Neural cell (in vitro differentiated cells): Measurements from ENCODE around the gene MEGF6. TPM values are rescaled to one million over a fixed set of nuclear protein-coding genes. Genes with fewer than 3 reads are reported as not detected.

ENCODE experiments used
- H2AFZ ChIP-seq: fragments of 200-600, 300-800 bp; sonication (generic), shearing (Covaris generic); 2 replicates; pipeline ENCODE4 v1.6.0; 2014; ENCODE audit warnings: low read depth, mild to moderate bottlenecking, antibody characterized with exemption, low read length, moderate library complexity
- H3F3A ChIP-seq: fragments of 200-600 bp; shearing (Covaris generic); 2 replicates; pipeline ENCODE4 v1.6.1; 2016; ENCODE audit warnings: mild to moderate bottlenecking, moderate library complexity, mixed read lengths, antibody characterized with exemption, low read length; ENCODE audit not compliant: insufficient read depth, poor library complexity, severe bottlenecking
- H3K27ac ChIP-seq: fragments of 200-600, 300-800 bp; sonication (generic), shearing (Covaris generic); 2 replicates; pipeline ENCODE4 v1.5.1; 2014; ENCODE audit warnings: mild to moderate bottlenecking, low read length, moderate library complexity
- H3K27me3 ChIP-seq: fragments of 300-800, 200-600 bp; sonication (generic), shearing (Covaris generic); 2 replicates; pipeline ENCODE4 v1.6.0; 2014; ENCODE audit warnings: mild to moderate bottlenecking, low read depth, low read length, moderate library complexity; ENCODE audit not compliant: insufficient read depth
- H3K36me3 ChIP-seq: fragments of 300-800, 200-600 bp; sonication (generic), shearing (Covaris generic); 2 replicates; pipeline ENCODE4 v1.5.1; 2014; ENCODE audit warnings: mild to moderate bottlenecking, antibody characterized with exemption, low read length, moderate library complexity; ENCODE audit not compliant: insufficient read depth
- H3K4me2 ChIP-seq: fragments of 300-800, 200-600 bp; sonication (generic), shearing (Covaris generic); 2 replicates; pipeline ENCODE4 v1.6.0; 2014; ENCODE audit warnings: mild to moderate bottlenecking, low read length
- H3K4me3 ChIP-seq: fragments of 300-800, 200-600 bp; sonication (generic), shearing (Covaris generic); 2 replicates; pipeline ENCODE4 v1.5.1; 2014; ENCODE audit warnings: mild to moderate bottlenecking, low read length, moderate library complexity
- H3K79me2 ChIP-seq: fragments of 200-600 bp; shearing (Covaris generic); replicated peaks from 2 replicates; pipeline ENCODE4 v1.6.0; 2014; ENCODE audit warnings: mild to moderate bottlenecking, low read length, moderate library complexity; ENCODE audit not compliant: insufficient read depth
- H3K9ac ChIP-seq: fragments of 300-800, 200-600 bp; sonication (generic), shearing (Covaris generic); 2 replicates; pipeline ENCODE4 v1.6.1; 2016; ENCODE audit warnings: mild to moderate bottlenecking, low read length, mixed read lengths
- H3K9me2 ChIP-seq: fragments of 200-600 bp; shearing (Covaris generic); 2 replicates; pipeline ENCODE4 v1.6.1; 2016; ENCODE audit warnings: mild to moderate bottlenecking, low read length, mixed read lengths; ENCODE audit not compliant: insufficient read depth
- H3K9me3 ChIP-seq: fragments of 200-600, 300-800 bp; sonication (generic), shearing (Covaris generic); 2 replicates; pipeline ENCODE4 v1.6.1; 2016; ENCODE audit warnings: mild to moderate bottlenecking, mixed run types, low read length, moderate library complexity, mixed read lengths
- H4K20me1 ChIP-seq: fragments of 200-600 bp; shearing (Covaris generic); 2 replicates; pipeline ENCODE4 v1.6.1; 2016; ENCODE audit warnings: mild to moderate bottlenecking, mixed run types; ENCODE audit not compliant: insufficient read depth
- EP300 ChIP-seq: fragments of 450-650 bp; conservative IDR thresholded peaks from 2 replicates; pipeline ENCODE4 v1.6.1; 2014; ENCODE audit warnings: antibody characterized with exemption, mild to moderate bottlenecking, moderate library complexity; ENCODE audit not compliant: poor library complexity, severe bottlenecking
- EZH2 ChIP-seq: fragments of 200-600, 300-800 bp; shearing (Covaris generic), sonication (generic); IDR thresholded peaks from 2 replicates; pipeline ENCODE4 v1.6.1; 2014; ENCODE audit warnings: antibody characterized with exemption, low read length, borderline replicate concordance, mild to moderate bottlenecking; ENCODE audit not compliant: insufficient read depth, poor library complexity, severe bottlenecking
- MXI1 ChIP-seq: fragments of 450-650 bp; conservative IDR thresholded peaks from 2 replicates; pipeline ENCODE4 v1.6.1; 2014; ENCODE audit warnings: antibody characterized with exemption, mild to moderate bottlenecking; ENCODE audit not compliant: poor library complexity, severe bottlenecking
- POLR2AphosphoS5 ChIP-seq: IDR thresholded peaks from 2 replicates; pipeline ENCODE4 v1.6.1; 2012
- RAD21 ChIP-seq: fragments of 450-650 bp; conservative IDR thresholded peaks from 2 replicates; pipeline ENCODE4 v1.6.1; 2014; ENCODE audit warnings: antibody characterized with exemption, mild to moderate bottlenecking, moderate library complexity
- SMC3 ChIP-seq: fragments of 450-650 bp; conservative IDR thresholded peaks from 2 replicates; pipeline ENCODE4 v1.6.1; 2014; ENCODE audit warnings: antibody characterized with exemption, mild to moderate bottlenecking, moderate library complexity; ENCODE audit not compliant: poor library complexity
- TAF1 ChIP-seq: IDR thresholded peaks from 2 replicates; pipeline ENCODE4 v1.6.1; 2012; ENCODE audit warnings: low read depth
- polyA plus RNA-seq: library from polyadenylated mRNA; depleted of rRNA; stranded (reverse); fragments of >200 nt; gene quantifications from 2 replicates; pipeline ENCODE4 v1.2.3, GENCODE V29; 2014
- TF ChIP-seq, protein P1 (sequence below): IDR thresholded peaks from 2 replicates; pipeline ENCODE4 v1.6.1; 2012; ENCODE audit warnings: borderline replicate concordance
- TF ChIP-seq, protein P2 (sequence below): fragments of 450-650 bp; IDR thresholded peaks from 2 replicates; pipeline ENCODE4 v1.5.1; 2014; ENCODE audit warnings: antibody characterized with exemption, mild to moderate bottlenecking, moderate library complexity; ENCODE audit not compliant: poor library complexity, severe bottlenecking

Gene MEGF6
- polyA plus RNA-seq, 1 donor from 2014 or later = 6.0 TPM

DNA sequence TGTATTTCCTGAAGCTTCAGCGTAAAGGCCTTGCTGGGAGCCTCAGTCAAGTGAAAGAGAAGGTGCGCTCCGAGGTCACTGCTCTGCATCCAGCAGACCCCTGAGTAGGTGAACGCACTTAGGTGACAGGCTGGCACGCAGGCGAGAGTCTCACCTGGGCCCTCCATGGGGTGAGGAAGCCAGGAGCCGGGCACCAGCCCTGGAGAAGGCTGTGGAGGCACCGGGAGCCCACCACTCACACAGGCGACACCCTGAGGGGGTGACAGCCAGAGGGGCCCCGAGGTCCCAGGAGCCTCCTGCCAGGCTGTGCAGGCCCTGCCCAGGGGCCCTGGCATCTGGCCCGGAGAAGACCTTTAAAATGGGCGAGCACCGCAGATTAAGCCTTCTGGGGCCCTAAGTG, 89.2 kb downstream of the MEGF6 start:
- Histone ChIP-seq H3K9me3 (no peaks in the 10 kb centered on the region), H3K36me3 (no peaks in the 10 kb centered on the region), H2AFZ (no peak overlapping the region), H3F3A (no peaks in the 10 kb centered on the region), H3K27ac (no peak overlapping the region), H3K9me2 (no peaks in the 10 kb centered on the region), H3K4me2 (no peak overlapping the region), H3K4me3 (no peak overlapping the region), H3K79me2 (no peaks in the 10 kb centered on the region), H3K27me3 (no peaks in the 10 kb centered on the region), H4K20me1 (no peaks in the 10 kb centered on the region), H3K9ac (no peak overlapping the region)
- TF ChIP-seq RAD21 = no peak
- no peak for TF ChIP-seq SMC3
- TF ChIP-seq EZH2 = no peak
- TF ChIP-seq, protein P1, sequence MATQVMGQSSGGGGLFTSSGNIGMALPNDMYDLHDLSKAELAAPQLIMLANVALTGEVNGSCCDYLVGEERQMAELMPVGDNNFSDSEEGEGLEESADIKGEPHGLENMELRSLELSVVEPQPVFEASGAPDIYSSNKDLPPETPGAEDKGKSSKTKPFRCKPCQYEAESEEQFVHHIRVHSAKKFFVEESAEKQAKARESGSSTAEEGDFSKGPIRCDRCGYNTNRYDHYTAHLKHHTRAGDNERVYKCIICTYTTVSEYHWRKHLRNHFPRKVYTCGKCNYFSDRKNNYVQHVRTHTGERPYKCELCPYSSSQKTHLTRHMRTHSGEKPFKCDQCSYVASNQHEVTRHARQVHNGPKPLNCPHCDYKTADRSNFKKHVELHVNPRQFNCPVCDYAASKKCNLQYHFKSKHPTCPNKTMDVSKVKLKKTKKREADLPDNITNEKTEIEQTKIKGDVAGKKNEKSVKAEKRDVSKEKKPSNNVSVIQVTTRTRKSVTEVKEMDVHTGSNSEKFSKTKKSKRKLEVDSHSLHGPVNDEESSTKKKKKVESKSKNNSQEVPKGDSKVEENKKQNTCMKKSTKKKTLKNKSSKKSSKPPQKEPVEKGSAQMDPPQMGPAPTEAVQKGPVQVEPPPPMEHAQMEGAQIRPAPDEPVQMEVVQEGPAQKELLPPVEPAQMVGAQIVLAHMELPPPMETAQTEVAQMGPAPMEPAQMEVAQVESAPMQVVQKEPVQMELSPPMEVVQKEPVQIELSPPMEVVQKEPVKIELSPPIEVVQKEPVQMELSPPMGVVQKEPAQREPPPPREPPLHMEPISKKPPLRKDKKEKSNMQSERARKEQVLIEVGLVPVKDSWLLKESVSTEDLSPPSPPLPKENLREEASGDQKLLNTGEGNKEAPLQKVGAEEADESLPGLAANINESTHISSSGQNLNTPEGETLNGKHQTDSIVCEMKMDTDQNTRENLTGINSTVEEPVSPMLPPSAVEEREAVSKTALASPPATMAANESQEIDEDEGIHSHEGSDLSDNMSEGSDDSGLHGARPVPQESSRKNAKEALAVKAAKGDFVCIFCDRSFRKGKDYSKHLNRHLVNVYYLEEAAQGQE = no peak
- TF ChIP-seq, protein P2, sequence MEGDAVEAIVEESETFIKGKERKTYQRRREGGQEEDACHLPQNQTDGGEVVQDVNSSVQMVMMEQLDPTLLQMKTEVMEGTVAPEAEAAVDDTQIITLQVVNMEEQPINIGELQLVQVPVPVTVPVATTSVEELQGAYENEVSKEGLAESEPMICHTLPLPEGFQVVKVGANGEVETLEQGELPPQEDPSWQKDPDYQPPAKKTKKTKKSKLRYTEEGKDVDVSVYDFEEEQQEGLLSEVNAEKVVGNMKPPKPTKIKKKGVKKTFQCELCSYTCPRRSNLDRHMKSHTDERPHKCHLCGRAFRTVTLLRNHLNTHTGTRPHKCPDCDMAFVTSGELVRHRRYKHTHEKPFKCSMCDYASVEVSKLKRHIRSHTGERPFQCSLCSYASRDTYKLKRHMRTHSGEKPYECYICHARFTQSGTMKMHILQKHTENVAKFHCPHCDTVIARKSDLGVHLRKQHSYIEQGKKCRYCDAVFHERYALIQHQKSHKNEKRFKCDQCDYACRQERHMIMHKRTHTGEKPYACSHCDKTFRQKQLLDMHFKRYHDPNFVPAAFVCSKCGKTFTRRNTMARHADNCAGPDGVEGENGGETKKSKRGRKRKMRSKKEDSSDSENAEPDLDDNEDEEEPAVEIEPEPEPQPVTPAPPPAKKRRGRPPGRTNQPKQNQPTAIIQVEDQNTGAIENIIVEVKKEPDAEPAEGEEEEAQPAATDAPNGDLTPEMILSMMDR = no peak
- TF ChIP-seq EP300 = no peak
- TF ChIP-seq POLR2AphosphoS5 = no peak
- TF ChIP-seq TAF1 = no peak
- no peak for TF ChIP-seq MXI1

DNA sequence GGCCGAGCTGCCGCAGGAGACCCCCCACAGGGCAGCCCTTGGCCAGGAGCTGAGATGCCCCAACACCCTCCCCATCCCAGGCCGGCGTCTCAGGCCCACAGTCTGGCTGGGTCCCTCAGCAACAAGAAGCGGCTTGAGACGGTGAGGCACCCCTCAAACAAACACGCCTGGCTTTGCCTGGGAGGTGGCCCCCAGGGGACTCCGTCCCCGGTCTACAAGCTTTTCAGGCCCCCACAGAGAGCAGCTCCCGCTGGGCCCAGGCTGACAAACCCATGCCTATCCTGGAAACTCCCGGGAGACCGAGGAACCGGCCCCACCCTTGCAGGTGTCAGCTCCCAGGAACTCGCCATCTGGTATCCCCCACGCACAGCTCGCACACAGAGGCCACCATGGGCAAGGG, 89.9 kb downstream of the MEGF6 start:
- Histone ChIP-seq H3F3A (no peaks in the 10 kb centered on the region), H3K9ac (no peak overlapping the region), H3K9me3 (no peaks in the 10 kb centered on the region), H4K20me1 (no peaks in the 10 kb centered on the region), H3K4me3 (no peak overlapping the region), H3K9me2 (no peaks in the 10 kb centered on the region), H3K27ac (no peak overlapping the region), H2AFZ (no peak overlapping the region), H3K27me3 (no peaks in the 10 kb centered on the region), H3K4me2 (no peak overlapping the region), H3K36me3 (no peaks in the 10 kb centered on the region), H3K79me2 (no peaks in the 10 kb centered on the region)
- TF ChIP-seq RAD21 (no peak), EZH2 (no peak), POLR2AphosphoS5 (no peak), MXI1 (no peak), TAF1 (no peak), EP300 (no peak), SMC3 (no peak)
- TF ChIP-seq, protein P1 = no peak
- TF ChIP-seq, protein P2 = no peak
